HG03060 (cell line): Measurements from ENCODE around the gene PIP5KL1.
"Not testable (repeated sequence)": the region's sequence is repeated elsewhere in the genome, so short reads cannot be mapped to it uniquely, and the experiment has no call there.

Experiments
- ATAC-seq: cut with Tn5 transposase; IDR thresholded peaks from one replicate; pipeline ENCODE4 v1.9.1; 2021; ENCODE audit warnings: low read depth, moderate number of reproducible peaks; ENCODE audit not compliant: unreplicated experiment

The PIP5KL1 gene

GRCh38 chr9:127897193-127897692 is 33.3 kb downstream of the PIP5KL1 start:
- ATAC-seq: no peak

GRCh38 chr9:127896395-127897192 is 34.0 kb downstream of the PIP5KL1 start:
- no peak for ATAC-seq

- no peak for ATAC-seq
These were observed 34.8 kb downstream of the PIP5KL1 start for GRCh38 chr9:127895811-127896210.

GRCh38 chr9:127893392-127893791 is 37.2 kb downstream of the PIP5KL1 start:
- no peak for ATAC-seq

GRCh38 chr9:127892831-127893230 is 37.7 kb downstream of the PIP5KL1 start:
- no peak for ATAC-seq

- ATAC-seq: no peak
These were observed 40.5 kb downstream of the PIP5KL1 start for GRCh38 chr9:127890053-127890452.

- ATAC-seq: no peak
These were observed 42.8 kb downstream of the PIP5KL1 start for GRCh38 chr9:127887792-127888191.

- ATAC-seq: no peak
These were observed 44.1 kb downstream of the PIP5KL1 start for GRCh38 chr9:127886401-127886972.

- no peak for ATAC-seq
These were observed 44.9 kb downstream of the PIP5KL1 start for GRCh38 chr9:127885508-127886281.

GRCh38 chr9:127884976-127885490 is 45.5 kb downstream of the PIP5KL1 start:
- ATAC-seq: no peak

- no peak for ATAC-seq
These were observed 46.1 kb downstream of the PIP5KL1 start for GRCh38 chr9:127884427-127884911.

GRCh38 chr9:127883959-127884358 is 46.6 kb downstream of the PIP5KL1 start:
- ATAC-seq: no peak

- ATAC-seq: not testable (repeated sequence)
These were observed 48.9 kb downstream of the PIP5KL1 start for GRCh38 chr9:127881715-127882114.

- no peak for ATAC-seq
These were observed 50.4 kb downstream of the PIP5KL1 start for GRCh38 chr9:127880143-127880542.

GRCh38 chr9:127878652-127879390 is 51.8 kb downstream of the PIP5KL1 start:
- ATAC-seq: no peak

GRCh38 chr9:127878001-127878651 is 52.5 kb downstream of the PIP5KL1 start:
- no peak for ATAC-seq

GRCh38 chr9:127877566-127877998 is 53.0 kb downstream of the PIP5KL1 start, which contains the start of gene AK1:
AK1 (minus strand) TSS chr9:127877675; CDS start chr9:127874617, 3,058 bp downstream.
- no peak for ATAC-seq

- ATAC-seq: no peak
These were observed 53.6 kb downstream of the PIP5KL1 start for GRCh38 chr9:127876764-127877562.
